ENCODE measurements around the gene LSM2. TPM values are rescaled to one million over a fixed set of nuclear protein-coding genes. Genes with fewer than 3 reads are reported as not detected.
"Not testable (repeated sequence)": the region's sequence is repeated elsewhere in the genome, so short reads cannot be mapped to it uniquely, and the experiment has no call there.

The LSM2 gene
- total RNA-seq, 1 donor from 2014 or later = 16.6 TPM

GRCh38 chr6:31827286-31828079 lies 20.7 kb upstream of the LSM2 start, which contains the start of gene HSPA1B:
Gene HSPA1B, plus strand, starts transcription at chr6:31827738. Its CDS starts 213 bp downstream, at chr6:31827951.
- DNase-seq (ENCODE audit: low read depth) = peak; percentile 99

DNA sequence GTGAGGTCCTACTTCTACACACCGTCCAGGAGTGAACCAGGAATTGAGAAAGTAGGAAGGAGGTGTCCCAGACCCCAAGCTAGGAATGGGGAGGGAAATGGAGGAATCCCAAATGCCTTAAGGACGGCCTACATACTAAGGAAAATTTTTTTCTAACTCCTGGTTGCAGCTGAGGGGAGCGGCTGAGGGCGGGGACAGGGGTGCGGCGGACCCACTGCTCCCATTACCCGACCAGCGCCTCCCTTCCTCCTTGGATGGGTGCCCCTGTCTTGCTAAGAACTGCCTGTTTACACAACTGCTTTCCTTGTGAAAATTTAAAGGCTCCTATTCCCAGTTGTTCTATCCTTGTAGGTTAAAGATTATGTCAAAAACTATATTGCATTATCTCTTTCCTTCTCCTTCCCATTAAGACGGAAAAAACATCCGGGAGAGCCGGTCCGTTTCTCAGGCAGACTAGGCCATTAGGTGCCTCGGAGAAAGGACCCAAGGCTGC lies 20.1 kb upstream of the LSM2 start:
- DNase-seq (ENCODE audit: low read depth) = no peak

DNA sequence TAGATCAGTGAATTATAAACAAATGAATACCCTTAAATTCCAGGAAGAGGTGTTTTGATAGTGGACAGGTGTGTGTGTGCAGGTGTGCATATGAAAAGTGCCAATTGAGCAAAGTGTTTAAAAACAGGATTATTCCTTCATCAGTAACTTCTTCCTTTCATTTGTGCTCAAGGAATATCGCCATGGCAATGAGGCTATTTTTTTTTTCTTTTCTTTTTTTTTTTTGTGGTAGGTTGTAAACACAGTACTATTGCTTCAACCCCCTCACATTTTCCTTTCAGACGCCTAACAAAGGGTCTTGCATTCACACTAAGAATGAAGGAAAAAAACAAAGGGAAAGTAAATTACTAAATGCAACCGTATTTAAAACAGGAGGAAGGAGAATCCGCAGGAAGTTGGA lies 18.8 kb upstream of the LSM2 start:
- no peak for DNase-seq (ENCODE audit: low read depth)

DNA sequence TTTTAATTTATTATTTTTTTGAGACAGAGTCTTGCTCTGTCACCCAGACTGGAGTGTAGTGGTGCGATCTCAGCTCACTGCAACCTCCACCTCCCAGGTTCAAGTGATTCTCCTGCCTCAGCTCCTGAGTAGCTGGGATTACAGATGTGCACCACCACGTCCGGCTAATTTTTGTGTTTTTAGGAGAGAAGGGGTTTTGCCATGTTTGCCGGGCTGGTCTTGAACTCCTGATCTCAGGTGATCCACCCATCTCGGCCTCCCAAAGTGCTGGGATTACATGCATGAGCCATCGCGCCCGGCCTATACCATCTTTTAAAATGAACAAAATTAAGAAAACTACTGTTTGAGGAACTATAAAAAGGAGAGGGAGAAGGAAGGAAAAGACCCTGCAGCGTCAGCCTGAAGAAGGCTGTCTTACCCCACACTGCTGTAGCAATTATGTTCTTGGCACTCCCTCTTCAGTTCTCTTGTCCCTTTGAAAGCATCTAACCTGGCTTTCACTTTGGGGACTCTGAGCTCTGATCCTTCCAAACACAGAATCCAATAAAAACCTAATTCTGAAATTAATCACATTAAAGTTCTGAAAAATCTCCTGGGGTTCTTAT lies 16.9 kb upstream of the LSM2 start:
- DNase-seq (ENCODE audit: low read depth) = not testable (repeated sequence)

DNA sequence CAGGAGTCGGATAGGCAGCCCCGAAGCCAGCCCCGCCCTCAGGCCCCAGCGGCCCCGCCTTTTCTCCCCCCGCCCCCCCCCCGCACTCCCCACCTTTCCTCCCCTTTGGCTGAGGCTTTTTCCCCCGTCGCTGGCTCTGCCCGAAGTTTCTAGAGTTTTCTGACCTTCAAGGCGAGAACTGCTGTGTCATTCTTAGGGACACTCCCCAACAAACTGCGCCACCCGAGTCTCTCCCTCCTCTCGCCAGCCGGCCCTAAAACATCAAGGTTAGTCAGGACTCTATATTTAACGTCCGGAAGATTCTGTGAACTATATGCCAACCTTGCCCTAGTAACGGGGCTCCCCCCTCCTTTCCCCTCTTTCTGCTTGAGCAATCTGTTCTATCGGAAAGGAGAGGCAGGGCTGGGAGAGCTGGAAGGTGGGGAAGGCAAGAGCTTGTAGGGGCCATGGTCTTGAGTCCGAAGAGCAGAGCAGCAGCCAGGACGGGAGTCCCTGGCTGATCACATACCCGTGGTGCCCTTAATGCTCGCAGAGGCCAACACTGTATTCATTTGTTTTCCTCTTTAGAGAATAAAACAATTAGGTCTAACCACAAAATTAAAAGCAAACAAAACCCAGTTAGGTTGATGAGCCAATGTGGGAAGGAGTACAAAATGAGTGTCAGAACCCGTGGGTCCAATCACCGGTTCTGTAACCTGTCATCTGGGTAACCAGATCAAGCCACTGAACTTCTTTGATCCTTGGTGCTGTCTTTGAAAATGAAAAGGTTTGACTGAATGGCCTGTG lies 15.5 kb upstream of the LSM2 start:
- peak; percentile 73 for DNase-seq (ENCODE audit: low read depth)

- DNase-seq (ENCODE audit: low read depth) = no peak
Measured at GRCh38 chr6:31821301-31822035, 14.7 kb upstream of the LSM2 start.

- not testable (repeated sequence) for DNase-seq (ENCODE audit: low read depth)
Measured at GRCh38 chr6:31820399-31820798, 13.6 kb upstream of the LSM2 start.

DNA sequence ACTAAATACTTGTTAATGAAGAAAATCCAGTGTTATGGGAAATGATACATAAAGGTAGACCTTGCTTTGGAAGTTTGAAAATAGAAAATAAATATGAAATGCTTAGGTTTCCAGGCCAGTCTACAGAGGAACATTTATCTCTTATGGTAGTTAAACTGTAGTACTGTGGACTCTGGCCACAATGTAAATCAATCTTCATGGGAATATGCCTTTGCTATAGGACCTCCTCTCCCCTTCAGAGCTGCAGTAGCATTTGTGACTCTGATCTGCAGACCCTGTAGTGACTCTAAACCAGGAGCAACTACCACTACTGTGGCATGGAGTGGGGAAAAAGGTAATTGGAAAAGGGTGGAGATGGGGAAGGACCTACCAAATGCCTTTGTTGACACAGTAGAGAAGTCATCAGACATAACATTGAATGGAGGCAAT lies 13.1 kb upstream of the LSM2 start:
- no peak for DNase-seq (ENCODE audit: low read depth)

DNA sequence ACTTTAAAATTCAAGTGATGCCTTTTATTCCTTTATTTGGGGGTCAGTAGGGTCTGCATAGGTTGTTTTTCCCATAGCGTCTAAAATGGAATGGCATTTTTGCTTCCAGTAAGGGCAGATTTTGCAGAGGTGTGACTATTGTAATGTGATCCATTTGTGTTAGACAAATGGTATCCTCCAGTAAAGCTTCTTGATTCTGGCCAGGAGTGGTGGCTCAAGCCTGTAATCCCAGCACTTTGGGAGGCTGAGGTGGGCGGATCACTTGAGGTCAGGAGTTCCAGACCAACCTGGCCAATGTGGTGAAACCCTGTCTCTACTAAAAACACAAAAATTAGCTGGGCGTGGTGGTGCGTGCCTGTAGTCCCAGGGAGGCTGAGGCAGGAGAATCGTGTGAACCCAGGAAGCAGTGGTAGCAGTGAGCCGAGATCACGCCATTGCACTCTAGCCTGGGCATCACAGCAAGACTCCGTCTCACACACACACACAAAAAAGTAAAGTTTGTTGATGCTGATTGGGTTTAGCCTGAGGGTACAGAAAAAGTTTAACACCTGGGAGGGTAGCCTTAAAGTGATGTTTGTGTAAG lies 11.3 kb upstream of the LSM2 start:
- DNase-seq (ENCODE audit: low read depth) = not testable (repeated sequence)

DNA sequence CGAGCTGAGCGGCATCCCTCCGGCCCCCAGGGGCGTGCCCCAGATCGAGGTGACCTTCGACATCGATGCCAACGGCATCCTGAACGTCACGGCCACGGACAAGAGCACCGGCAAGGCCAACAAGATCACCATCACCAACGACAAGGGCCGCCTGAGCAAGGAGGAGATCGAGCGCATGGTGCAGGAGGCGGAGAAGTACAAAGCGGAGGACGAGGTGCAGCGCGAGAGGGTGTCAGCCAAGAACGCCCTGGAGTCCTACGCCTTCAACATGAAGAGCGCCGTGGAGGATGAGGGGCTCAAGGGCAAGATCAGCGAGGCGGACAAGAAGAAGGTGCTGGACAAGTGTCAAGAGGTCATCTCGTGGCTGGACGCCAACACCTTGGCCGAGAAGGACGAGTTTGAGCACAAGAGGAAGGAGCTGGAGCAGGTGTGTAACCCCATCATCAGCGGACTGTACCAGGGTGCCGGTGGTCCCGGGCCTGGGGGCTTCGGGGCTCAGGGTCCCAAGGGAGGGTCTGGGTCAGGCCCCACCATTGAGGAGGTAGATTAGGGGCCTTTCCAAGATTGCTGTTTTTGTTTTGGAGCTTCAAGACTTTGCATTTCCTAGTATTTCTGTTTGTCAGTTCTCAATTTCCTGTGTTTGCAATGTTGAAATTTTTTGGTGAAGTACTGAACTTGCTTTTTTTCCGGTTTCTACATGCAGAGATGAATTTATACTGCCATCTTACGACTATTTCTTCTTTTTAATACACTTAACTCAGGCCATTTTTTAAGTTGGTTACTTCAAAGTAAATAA lies 10.6 kb upstream of the LSM2 start:
- DNase-seq (ENCODE audit: low read depth) = peak; percentile 43

DNA sequence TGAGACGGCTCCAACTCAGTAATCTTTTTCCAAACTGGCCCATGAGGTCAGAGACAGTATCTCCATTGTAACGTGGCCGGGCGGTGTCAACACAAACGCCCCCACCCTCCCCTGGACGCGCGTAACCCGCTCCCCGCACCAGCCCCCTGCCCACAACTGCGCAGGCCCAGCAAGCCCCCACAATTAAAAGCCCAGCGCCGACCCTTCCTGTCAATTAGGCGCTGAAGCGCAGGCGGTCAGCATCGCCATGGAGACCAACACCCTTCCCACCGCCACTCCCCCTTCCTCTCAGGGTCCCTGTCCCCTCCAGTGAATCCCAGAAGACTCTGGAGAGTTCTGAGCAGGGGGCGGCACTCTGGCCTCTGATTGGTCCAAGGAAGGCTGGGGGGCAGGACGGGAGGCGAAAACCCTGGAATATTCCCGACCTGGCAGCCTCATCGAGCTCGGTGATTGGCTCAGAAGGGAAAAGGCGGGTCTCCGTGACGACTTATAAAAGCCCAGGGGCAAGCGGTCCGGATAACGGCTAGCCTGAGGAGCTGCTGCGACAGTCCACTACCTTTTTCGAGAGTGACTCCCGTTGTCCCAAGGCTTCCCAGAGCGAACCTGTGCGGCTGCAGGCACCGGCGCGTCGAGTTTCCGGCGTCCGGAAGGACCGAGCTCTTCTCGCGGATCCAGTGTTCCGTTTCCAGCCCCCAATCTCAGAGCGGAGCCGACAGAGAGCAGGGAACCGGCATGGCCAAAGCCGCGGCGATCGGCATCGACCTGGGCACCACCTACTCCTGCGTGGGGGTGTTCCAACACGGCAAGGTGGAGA lies 8.5 kb upstream of the LSM2 start, which contains the start of the genes HSPA1A and HSPA1L:
Gene HSPA1A (plus strand): TSS at position 519 of the 814 bp plus-strand sequence. CDS start 214 bp downstream, at position 733.
Gene HSPA1L (minus strand): TSS at position 259 of the 814 bp plus-strand sequence. CDS start 3,311 bp downstream, outside the sequence.
- DNase-seq (ENCODE audit: low read depth) = peak; percentile 88

DNA sequence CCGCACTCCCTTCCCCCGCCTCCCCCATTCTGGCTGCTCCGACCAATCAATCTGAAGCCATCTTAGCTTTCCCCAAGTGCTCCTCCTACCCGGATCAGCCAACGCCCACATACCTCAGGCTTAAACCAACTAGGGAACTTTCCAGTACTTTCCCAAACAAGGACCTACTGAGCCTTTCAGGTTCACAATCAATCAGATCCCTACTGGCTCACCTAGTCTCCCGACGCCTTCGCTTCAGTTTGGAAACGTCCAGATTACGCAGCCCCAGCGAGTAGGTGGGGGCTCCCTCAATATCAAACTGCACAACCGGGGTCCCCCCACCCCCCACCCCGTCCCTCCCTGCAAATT lies 7.9 kb upstream of the LSM2 start:
- DNase-seq (ENCODE audit: low read depth) = peak; percentile 99

GRCh38 chr6:31813465-31813849 lies 6.7 kb upstream of the LSM2 start:
- no peak for DNase-seq (ENCODE audit: low read depth)

DNA sequence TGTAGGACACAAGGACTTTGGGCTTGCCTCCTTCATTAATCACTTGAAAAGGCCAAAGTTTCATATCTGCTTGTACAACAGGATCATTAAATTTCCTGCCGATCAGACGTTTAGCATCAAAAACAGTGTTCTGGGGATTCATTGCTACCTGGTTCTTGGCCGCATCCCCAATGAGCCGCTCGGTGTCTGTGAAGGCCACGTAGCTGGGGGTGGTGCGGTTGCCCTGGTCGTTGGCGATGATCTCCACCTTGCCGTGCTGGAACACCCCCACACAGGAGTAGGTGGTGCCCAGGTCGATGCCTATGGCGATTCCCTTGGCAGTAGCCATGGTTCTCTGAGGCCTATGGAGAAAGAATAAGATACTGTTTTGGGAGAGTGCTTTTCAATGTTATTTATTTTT lies 4.9 kb upstream of the LSM2 start:
- no peak for DNase-seq (ENCODE audit: low read depth)

GRCh38 chr6:31808599-31808998 lies 1.8 kb upstream of the LSM2 start:
- not testable (repeated sequence) for DNase-seq (ENCODE audit: low read depth)

DNA sequence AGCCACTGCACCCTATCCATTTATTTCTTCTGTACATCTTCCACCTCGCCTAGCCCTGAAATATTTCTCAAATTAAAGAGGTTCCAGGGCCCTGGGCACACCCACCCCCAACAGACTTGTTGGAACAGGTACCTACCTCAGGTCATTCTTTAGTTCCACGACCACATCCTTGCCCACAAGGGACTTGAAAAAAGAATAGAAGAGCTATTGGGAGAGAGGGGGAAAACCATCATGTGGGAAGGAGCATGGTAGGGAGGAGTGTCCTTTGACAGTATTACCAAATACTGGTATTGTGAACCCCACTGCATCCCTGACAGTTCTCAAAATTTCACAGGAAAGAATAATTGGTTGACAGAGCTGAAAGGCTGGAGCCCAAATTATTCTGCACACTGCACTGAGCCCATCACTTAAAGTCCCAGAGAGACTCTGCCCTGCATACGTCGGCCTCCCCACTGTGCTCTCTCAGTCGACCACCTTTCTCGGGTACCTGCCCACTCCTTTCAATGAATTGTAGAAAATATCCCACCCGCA lies 762 bp downstream of the LSM2 start:
- DNase-seq (ENCODE audit: low read depth) = no peak

- DNase-seq (ENCODE audit: low read depth) = not testable (repeated sequence)
Measured at GRCh38 chr6:31801031-31801927, 5.5 kb downstream of the LSM2 start.

GRCh38 chr6:31799781-31800180 lies 7.0 kb downstream of the LSM2 start:
- no peak for DNase-seq (ENCODE audit: low read depth)
